RWPE2 (cell line): ENCODE measurements around the gene ZNF410.

Source experiments
- ATAC-seq: fragments of 200-7000 bp; cut with Tn5 transposase; 3 replicates; pipeline ENCODE4 v1.9.1; 2021; ENCODE audit warnings: low read depth
- DNase-seq: peaks from one replicate; pipeline ENCODE4 v3.0.0-alpha.2; 2020; ENCODE audit warnings: low spot score
- H3K27ac ChIP-seq: fragments of 450-650 bp; 2 replicates; pipeline ENCODE4 v1.5.1; 2017; ENCODE audit warnings: mild to moderate bottlenecking; ENCODE audit not compliant: poor library complexity, severe bottlenecking
- H3K27me3 ChIP-seq: fragments of 250-450 bp; sonication (Bioruptor Pico); 2 replicates; pipeline ENCODE4 v1.5.1; 2021; ENCODE audit warnings: mild to moderate bottlenecking, moderate library complexity; ENCODE audit not compliant: insufficient read depth, poor library complexity, severe bottlenecking
- H3K36me3 ChIP-seq: fragments of 250-450 bp; sonication (Bioruptor Pico); 2 replicates; pipeline ENCODE4 v1.5.1; 2020; ENCODE audit warnings: low read depth, mild to moderate bottlenecking, moderate library complexity
- H3K4me1 ChIP-seq: fragments of 250-450 bp; sonication (Bioruptor Pico); 2 replicates; pipeline ENCODE4 v1.5.1; 2021; ENCODE audit warnings: mild to moderate bottlenecking, moderate library complexity; ENCODE audit not compliant: insufficient read depth, poor library complexity, severe bottlenecking
- H3K4me3 ChIP-seq: fragments of 250-450 bp; sonication (Bioruptor Pico); 2 replicates; pipeline ENCODE4 v1.5.1; 2021; ENCODE audit warnings: mild to moderate bottlenecking, moderate library complexity; ENCODE audit not compliant: severe bottlenecking
- H3K9me3 ChIP-seq: fragments of 250-450 bp; sonication (Bioruptor Pico); 2 replicates; pipeline ENCODE4 v1.5.1; 2021; ENCODE audit warnings: mild to moderate bottlenecking, moderate library complexity; ENCODE audit not compliant: severe bottlenecking
- CTCF ChIP-seq: fragments of 450-650 bp; IDR thresholded peaks from one replicate; pipeline ENCODE4 v1.5.1; 2017; ENCODE audit warnings: mild to moderate bottlenecking, moderate library complexity; ENCODE audit not compliant: poor library complexity, severe bottlenecking

The ZNF410 gene

DNA sequence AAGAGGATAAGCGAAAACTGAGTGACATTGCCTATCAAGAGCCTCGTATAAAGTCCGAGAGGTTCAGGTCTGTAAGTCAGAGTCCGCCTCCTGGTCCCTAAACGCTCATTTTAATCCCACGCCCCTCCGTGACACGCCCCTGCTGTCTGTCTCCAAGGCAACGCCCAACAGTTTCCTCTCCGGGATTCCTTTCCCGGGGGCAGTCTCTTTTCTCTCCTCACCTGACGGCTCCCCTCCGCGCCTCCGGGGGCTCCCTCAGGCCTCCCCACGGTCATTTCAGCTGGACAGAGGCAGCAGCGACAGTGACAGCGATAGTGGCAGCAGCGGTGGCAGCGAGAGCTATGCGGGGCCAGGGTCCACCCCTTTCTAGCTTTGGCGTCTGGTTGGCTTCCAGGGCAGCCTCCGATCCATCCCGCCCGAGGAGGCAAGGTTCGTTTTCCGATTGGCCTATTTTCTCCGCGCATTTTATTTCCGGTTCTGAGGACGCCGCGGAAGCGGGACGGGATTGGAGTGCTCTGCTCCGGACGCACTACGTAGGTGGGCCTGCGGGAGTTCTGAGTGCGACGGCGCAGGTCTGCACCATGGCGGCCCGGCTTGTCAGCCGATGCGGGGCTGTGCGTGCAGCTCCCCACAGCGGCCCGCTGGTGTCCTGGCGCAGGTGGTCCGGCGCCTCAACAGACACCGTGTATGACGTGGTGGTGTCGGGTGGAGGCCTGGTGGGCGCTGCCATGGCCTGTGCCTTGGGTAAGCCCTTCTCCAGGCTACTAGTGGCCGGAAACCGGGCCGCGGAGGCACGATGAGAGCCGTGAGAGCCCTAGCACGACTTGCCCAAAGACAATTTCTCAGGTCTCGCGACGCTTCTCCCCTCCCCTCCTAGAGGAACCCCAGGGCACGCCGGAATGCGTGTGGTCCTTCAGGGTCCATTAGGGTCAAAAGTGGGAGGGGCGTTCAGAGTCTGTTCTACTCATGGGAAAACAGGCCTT is 63.4 kb downstream of the ZNF410 start, which contains the start of the genes COQ6 and FAM161B:
TSS of gene COQ6 (plus strand) at position 551 of the 983 bp plus-strand sequence. CDS start at position 582, 31 bp downstream.
TSS of gene FAM161B (minus strand) at position 343 of the 983 bp plus-strand sequence. CDS start at position 275, 68 bp downstream.
- peak within 1 kb of the TSS; percentile 58 for H3K4me3 ChIP-seq
- H3K27ac ChIP-seq, result peak within 1 kb of the TSS; percentile 68
- peak; percentile 98 for DNase-seq
- no peak for TF ChIP-seq CTCF
- peak; percentile 97 for ATAC-seq
- no peaks in the 10 kb centered on the region for H3K27me3 ChIP-seq
- H3K9me3 ChIP-seq, result no peaks in the 10 kb centered on the region
- peaks cover 24% of the 10 kb centered on the region for H3K36me3 ChIP-seq
- peaks cover 3% of the 10 kb centered on the region for H3K4me1 ChIP-seq

- ATAC-seq, result no peak
- no peak for TF ChIP-seq CTCF
- H3K4me3 ChIP-seq, result no peak overlapping the region
- no peaks in the 10 kb centered on the region for H3K27me3 ChIP-seq
- DNase-seq, result no peak
- H3K9me3 ChIP-seq, result no peaks in the 10 kb centered on the region
- H3K36me3 ChIP-seq, result peaks cover 61% of the 10 kb centered on the region
- no peak overlapping the region for H3K27ac ChIP-seq
- H3K4me1 ChIP-seq, result peaks cover 3% of the 10 kb centered on the region
Observed at GRCh38 chr14:73953731-73954130, 67.1 kb downstream of the ZNF410 start.

- no peak for TF ChIP-seq CTCF
- ATAC-seq, result no peak
- Histone ChIP-seq H3K9me3 (no peaks in the 10 kb centered on the region), H3K27me3 (no peaks in the 10 kb centered on the region), H3K36me3 (peaks cover 79% of the 10 kb centered on the region), H3K4me1 (peaks cover 3% of the 10 kb centered on the region), H3K27ac (no peak overlapping the region), H3K4me3 (no peak overlapping the region)
- no peak for DNase-seq
Observed at GRCh38 chr14:73955674-73956073, 69.0 kb downstream of the ZNF410 start.

DNA sequence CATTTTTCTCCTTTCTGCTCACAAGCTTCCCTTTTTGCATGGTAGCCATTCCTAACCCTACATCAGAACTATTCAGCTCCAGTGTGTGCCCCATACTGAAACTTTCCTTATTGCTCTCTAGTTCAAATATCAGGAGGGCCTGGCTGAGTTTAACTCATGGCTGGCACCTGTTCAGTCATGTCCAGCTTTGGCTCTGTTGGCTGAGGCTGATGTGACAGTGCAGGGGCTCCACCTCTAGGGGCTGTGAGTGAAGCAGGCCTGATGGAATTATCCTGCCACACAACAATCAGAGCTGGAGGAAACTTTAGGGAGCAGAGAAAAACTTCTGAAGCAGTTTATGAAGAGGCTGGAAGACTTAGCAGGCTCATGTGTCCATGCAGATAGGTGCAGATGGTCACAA is 71.9 kb downstream of the ZNF410 start:
- DNase-seq (no peak), ATAC-seq (peak; percentile 61; the same call in 2 of the 3 replicates)
- no peak for TF ChIP-seq CTCF
- Histone ChIP-seq H3K4me1 (no peaks in the 10 kb centered on the region), H3K4me3 (no peak overlapping the region), H3K36me3 (peaks cover 94% of the 10 kb centered on the region), H3K9me3 (no peaks in the 10 kb centered on the region), H3K27ac (no peak overlapping the region), H3K27me3 (no peaks in the 10 kb centered on the region)
